Measurements from ENCODE around the gene TMEFF2.

Gene TMEFF2

GRCh38 chr2:192218970-192219369 lies 24.2 kb upstream of the TMEFF2 start:
- TF ChIP-seq POLR2AphosphoS5 (IDR thresholded peaks at IDR 0.05; ENCODE audit: low read depth, low read length), result no peak
- TF ChIP-seq REST (IDR thresholded peaks at IDR 0.05; ENCODE audit: insufficient read depth in 1 of 2, low read depth in 2 of 2, low read length in 2 of 2), result no peak
- TF ChIP-seq FOXP2 (optimal IDR thresholded peaks at IDR 0.05; ENCODE audit: borderline replicate concordance, extremely low read depth, extremely low read length, insufficient read depth), result no peak
- no peak for TF ChIP-seq SIN3A (IDR thresholded peaks at IDR 0.05; ENCODE audit: borderline replicate concordance, insufficient read depth, low read length)
- no peak for TF ChIP-seq TAF1 (IDR thresholded peaks at IDR 0.05; ENCODE audit: borderline replicate concordance, insufficient read depth, low read length)

GRCh38 chr2:192218377-192218776 lies 23.6 kb upstream of the TMEFF2 start:
- TF ChIP-seq FOXP2 (optimal IDR thresholded peaks at IDR 0.05; ENCODE audit: borderline replicate concordance, extremely low read depth, extremely low read length, insufficient read depth), result no peak
- TF ChIP-seq SIN3A (IDR thresholded peaks at IDR 0.05; ENCODE audit: borderline replicate concordance, insufficient read depth, low read length), result no peak
- no peak for TF ChIP-seq TAF1 (IDR thresholded peaks at IDR 0.05; ENCODE audit: borderline replicate concordance, insufficient read depth, low read length)
- TF ChIP-seq POLR2AphosphoS5 (IDR thresholded peaks at IDR 0.05; ENCODE audit: low read depth, low read length), result no peak
- TF ChIP-seq REST (IDR thresholded peaks at IDR 0.05; ENCODE audit: insufficient read depth in 1 of 2, low read depth in 2 of 2, low read length in 2 of 2), result no peak

GRCh38 chr2:192216336-192216735 lies 21.6 kb upstream of the TMEFF2 start:
- TF ChIP-seq TAF1 (IDR thresholded peaks at IDR 0.05; ENCODE audit: borderline replicate concordance, insufficient read depth, low read length) (no peak), POLR2AphosphoS5 (IDR thresholded peaks at IDR 0.05; ENCODE audit: low read depth, low read length) (no peak), FOXP2 (optimal IDR thresholded peaks at IDR 0.05; ENCODE audit: borderline replicate concordance, extremely low read depth, extremely low read length, insufficient read depth) (no peak), REST (IDR thresholded peaks at IDR 0.05; ENCODE audit: insufficient read depth in 1 of 2, low read depth in 2 of 2, low read length in 2 of 2) (no peak), SIN3A (IDR thresholded peaks at IDR 0.05; ENCODE audit: borderline replicate concordance, insufficient read depth, low read length) (no peak)

GRCh38 chr2:192215096-192215877 lies 20.6 kb upstream of the TMEFF2 start:
- TF ChIP-seq POLR2AphosphoS5 (IDR thresholded peaks at IDR 0.05; ENCODE audit: low read depth, low read length), result no peak
- TF ChIP-seq SIN3A (IDR thresholded peaks at IDR 0.05; ENCODE audit: borderline replicate concordance, insufficient read depth, low read length), result no peak
- TF ChIP-seq FOXP2 (optimal IDR thresholded peaks at IDR 0.05; ENCODE audit: borderline replicate concordance, extremely low read depth, extremely low read length, insufficient read depth), result no peak
- no peak for TF ChIP-seq TAF1 (IDR thresholded peaks at IDR 0.05; ENCODE audit: borderline replicate concordance, insufficient read depth, low read length)
- TF ChIP-seq REST (IDR thresholded peaks at IDR 0.05; ENCODE audit: insufficient read depth in 1 of 2, low read depth in 2 of 2, low read length in 2 of 2), result no peak

All from PFSK-1 (cell line).